CD14-positive monocyte (primary cell): ENCODE measurements around the gene IL12RB1. TPM values are rescaled to one million over a fixed set of nuclear protein-coding genes. Genes with fewer than 3 reads are reported as not detected.
A peak's percentile ranks its signal among the peaks of the same experiment; 100 is the strongest.

Source experiments
- DNase-seq, 3 donors: peaks; one replicate each; pipeline ENCODE4 v3.0.0-alpha.2; 2011 to 2022
- H2AFZ ChIP-seq: 2 replicates; pipeline ENCODE4 v1.6.0; 2012; ENCODE audit warnings: mild to moderate bottlenecking, low read depth, low read length, inconsistent platforms; ENCODE audit not compliant: insufficient read depth, poor library complexity, severe bottlenecking
- H3K27ac ChIP-seq, 2 donors: 1 replicate in 1 of 2; 2 replicates in 1 of 2; pipeline ENCODE4 v1.5.1; 2012 to 2013; ENCODE audit warnings: low read length in 2 of 2, control low read depth in 1 of 2, inconsistent platforms in 1 of 2, low read depth in 1 of 2, mild to moderate bottlenecking in 1 of 2
- H3K27me3 ChIP-seq, 2 donors: one replicate each; pipeline versions ENCODE4 v1.6.0 to v1.6.1; 2011 to 2013; ENCODE audit warnings: low read length in 2 of 2; ENCODE audit not compliant: control insufficient read depth in 2 of 2, insufficient read depth in 2 of 2
- H3K36me3 ChIP-seq, 2 donors: replicated peaks in 1 of 2; 1 replicate in 1 of 2; 2 replicates in 1 of 2; pipeline versions ENCODE4 v1.5.1 to v1.6.1; 2012 to 2013; ENCODE audit warnings: low read length in 2 of 2, control low read depth in 1 of 2, inconsistent platforms in 1 of 2, mild to moderate bottlenecking in 1 of 2; ENCODE audit not compliant: insufficient read depth in 2 of 2, control insufficient read depth in 1 of 2
- H3K4me1 ChIP-seq, 2 donors: 1 replicate in 1 of 2; 2 replicates in 1 of 2; pipeline versions ENCODE4 v1.5.1 to v1.6.1; 2012 to 2013; ENCODE audit warnings: low read length in 2 of 2, control low read depth in 1 of 2, inconsistent platforms in 1 of 2, mild to moderate bottlenecking in 1 of 2, moderate library complexity in 1 of 2; ENCODE audit not compliant: insufficient read depth in 2 of 2, control insufficient read depth in 1 of 2
- H3K4me2 ChIP-seq: replicated peaks from 2 replicates; pipeline ENCODE3; 2012; ENCODE audit warnings: low read length, moderate library complexity, mild to moderate bottlenecking; ENCODE audit not compliant: poor library complexity, severe bottlenecking; ENCODE audit errors: extremely low read depth
- H3K4me3 ChIP-seq, 3 experiments: fragments of 200-600 bp in 1 of 3; sonication (generic) in 1 of 3; replicated peaks in 1 of 3; 1 replicate in 2 of 3; 2 replicates in 1 of 3; pipeline ENCODE4 v1.5.1; 2011 to 2013; ENCODE audit warnings: low read length in 3 of 3, mild to moderate bottlenecking in 3 of 3, control low read depth in 2 of 3, low read depth in 2 of 3, inconsistent platforms in 1 of 3, moderate library complexity in 1 of 3
- H3K79me2 ChIP-seq: 2 replicates; pipeline ENCODE4 v1.6.0; 2012; ENCODE audit warnings: mild to moderate bottlenecking, control low read depth, inconsistent platforms, low read length, moderate library complexity; ENCODE audit not compliant: insufficient read depth
- H3K9ac ChIP-seq: 2 replicates; pipeline ENCODE4 v1.6.0; 2017; ENCODE audit warnings: low read length, mild to moderate bottlenecking; ENCODE audit not compliant: insufficient read depth, poor library complexity, severe bottlenecking
- H3K9me3 ChIP-seq, 2 donors: replicated peaks in 1 of 2; 1 replicate in 1 of 2; 2 replicates in 1 of 2; pipeline versions ENCODE4 v1.5.1 to v1.6.1; 2012 to 2013; ENCODE audit warnings: low read length in 2 of 2, control low read depth in 1 of 2; ENCODE audit not compliant: control insufficient read depth in 1 of 2, insufficient read depth in 1 of 2
- H4K20me1 ChIP-seq: 2 replicates; pipeline ENCODE4 v1.6.0; 2012; ENCODE audit warnings: mild to moderate bottlenecking, low read length, control low read depth, moderate library complexity; ENCODE audit not compliant: insufficient read depth
- H3K27ac Mint-ChIP-seq, 7 donors: one replicate each; pipeline ENCODE4 v1.8.0; 2020; ENCODE audit warnings: mild to moderate bottlenecking in 7 of 7, mixed read lengths in 7 of 7, moderate library complexity in 6 of 7, inconsistent platforms in 2 of 7
- H3K27me3 Mint-ChIP-seq, 3 donors: one replicate each; pipeline ENCODE4 v1.8.0; 2021 to 2022; ENCODE audit warnings: low read depth in 3 of 3, mild to moderate bottlenecking in 3 of 3, mixed read lengths in 3 of 3, moderate library complexity in 3 of 3, inconsistent platforms in 1 of 3
- H3K36me3 Mint-ChIP-seq, 2 donors: one replicate each; pipeline ENCODE4 v1.8.0; 2020; ENCODE audit warnings: mixed read lengths in 2 of 2, inconsistent platforms in 1 of 2, mild to moderate bottlenecking in 1 of 2
- H3K4me1 Mint-ChIP-seq: one replicate; pipeline ENCODE4 v1.8.0; 2020; ENCODE audit warnings: mild to moderate bottlenecking, mixed read lengths
- H3K4me3 Mint-ChIP-seq, 2 donors: one replicate each; pipeline ENCODE4 v1.8.0; 2020; ENCODE audit warnings: mild to moderate bottlenecking in 2 of 2, mixed read lengths in 2 of 2, moderate library complexity in 1 of 2
- H3K9me3 Mint-ChIP-seq, 7 donors: one replicate each; pipeline ENCODE4 v1.8.0; 2020 to 2022; ENCODE audit warnings: mixed read lengths in 7 of 7, mild to moderate bottlenecking in 6 of 7, moderate library complexity in 6 of 7, inconsistent platforms in 2 of 7
- WGBS: methylation state at CpG from one replicate; pipeline ENCODE4 v1.1.5; 2013; ENCODE audit warnings: missing lambda C conversion rate; ENCODE audit not compliant: insufficient coverage; 5-methylcytosine and 5-hydroxymethylcytosine counted together
- intact Hi-C, 2 donors: fragments of 100-400 bp; cut with micrococcal nuclease; formaldehyde crosslinking; loops; one replicate each; pipeline versions ENCODE4 v1.15.0 to v1.15.1; 2023
- polyA plus RNA-seq, 3 donors: library from polyadenylated mRNA; depleted of rRNA in 1 of 3; unstranded in 2 of 3; stranded (reverse) in 1 of 3; fragments of 300-500 nt in 2 of 3; fragments of >200 nt in 1 of 3; fragmentation: Illumina TruSeq in 2 of 3; gene quantifications; 1 replicate in 2 of 3; 2 replicates in 1 of 3; pipeline ENCODE4 v1.2.3, GENCODE V29; 2012 to 2021
- TF ChIP-seq, protein P1 (sequence below): fragments of 200-600 bp; IDR thresholded peaks from one replicate; pipeline ENCODE4 v1.8.0; 2022; ENCODE audit warnings: antibody characterized with exemption, mild to moderate bottlenecking

The IL12RB1 gene
- polyA plus RNA-seq, 3 donors, result 7.8 to 17.5 (median 7.9) TPM

DNA sequence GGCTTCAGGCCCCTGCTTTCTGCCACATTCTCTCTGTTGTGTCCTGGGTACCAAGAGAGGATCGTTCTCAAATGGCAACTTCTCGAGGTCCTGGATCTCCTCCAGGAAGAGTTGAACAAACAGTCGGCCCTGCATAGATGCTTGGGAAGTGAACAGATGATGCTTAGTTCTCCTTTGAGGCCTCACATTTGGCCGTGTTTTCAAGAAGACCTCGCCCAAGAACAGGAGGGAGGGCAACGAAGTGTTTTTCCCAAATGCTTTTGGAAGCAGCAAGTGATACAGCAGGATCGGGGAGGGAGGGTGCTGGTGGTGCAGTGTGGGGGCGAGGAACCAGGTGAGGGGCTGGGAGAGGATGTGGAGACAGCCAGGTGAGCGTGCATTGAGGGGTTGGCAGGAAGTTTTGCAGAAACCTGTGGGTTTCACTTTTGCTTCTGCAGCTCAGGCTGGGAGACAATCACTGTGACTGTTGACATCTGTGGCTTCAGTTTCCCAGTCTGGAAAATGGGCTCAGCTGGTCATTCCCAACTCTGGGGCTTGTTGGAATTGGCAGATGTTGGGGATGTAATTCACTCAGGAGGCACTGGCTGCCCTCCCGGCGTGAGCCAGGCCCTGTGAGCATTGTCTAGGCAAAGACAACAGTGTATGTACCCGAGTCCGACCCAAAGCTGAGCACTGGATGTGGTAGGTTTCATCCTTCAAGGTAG, 32.4 kb upstream of the IL12RB1 start:
- Histone ChIP-seq H3K9me3 (no peaks in the 10 kb centered on the region), H3K4me3 (peak overlapping the region in 1 of 3 experiments; percentile 28), H3K27ac (no peak overlapping the region), H3K79me2 (peaks cover 63% of the 10 kb centered on the region), H3K4me2 (peak overlapping the region; percentile 98), H4K20me1 (peaks cover 95% of the 10 kb centered on the region), H3K36me3 (peaks cover 47 to 70% of the 10 kb centered on the region in 2 donors), H2AFZ (no peak overlapping the region), H3K4me1 (peaks cover 23 to 40% of the 10 kb centered on the region in 2 donors), H3K9ac (no peak overlapping the region), H3K27me3 (no peaks in the 10 kb centered on the region)
- 39% methylated on average over 12 of the region's 13 CpGs for WGBS
- Mint-ChIP-seq H3K4me3 (peak overlapping the region; percentile 70 to 77), H3K4me1 (peaks cover 41% of the 10 kb centered on the region), H3K9me3 (peaks cover 0 to 2% (median 0%) of the 10 kb centered on the region in 7 donors), H3K27ac (peak overlapping the region in 4 of 7 donors; percentile 39 to 58 (median 48)), H3K27me3 (peaks cover 0 to 3% (median 2%) of the 10 kb centered on the region in 3 donors), H3K36me3 (peaks cover 64 to 73% of the 10 kb centered on the region in 2 donors)
- DNase-seq, result no peak
- TF ChIP-seq, protein P1, sequence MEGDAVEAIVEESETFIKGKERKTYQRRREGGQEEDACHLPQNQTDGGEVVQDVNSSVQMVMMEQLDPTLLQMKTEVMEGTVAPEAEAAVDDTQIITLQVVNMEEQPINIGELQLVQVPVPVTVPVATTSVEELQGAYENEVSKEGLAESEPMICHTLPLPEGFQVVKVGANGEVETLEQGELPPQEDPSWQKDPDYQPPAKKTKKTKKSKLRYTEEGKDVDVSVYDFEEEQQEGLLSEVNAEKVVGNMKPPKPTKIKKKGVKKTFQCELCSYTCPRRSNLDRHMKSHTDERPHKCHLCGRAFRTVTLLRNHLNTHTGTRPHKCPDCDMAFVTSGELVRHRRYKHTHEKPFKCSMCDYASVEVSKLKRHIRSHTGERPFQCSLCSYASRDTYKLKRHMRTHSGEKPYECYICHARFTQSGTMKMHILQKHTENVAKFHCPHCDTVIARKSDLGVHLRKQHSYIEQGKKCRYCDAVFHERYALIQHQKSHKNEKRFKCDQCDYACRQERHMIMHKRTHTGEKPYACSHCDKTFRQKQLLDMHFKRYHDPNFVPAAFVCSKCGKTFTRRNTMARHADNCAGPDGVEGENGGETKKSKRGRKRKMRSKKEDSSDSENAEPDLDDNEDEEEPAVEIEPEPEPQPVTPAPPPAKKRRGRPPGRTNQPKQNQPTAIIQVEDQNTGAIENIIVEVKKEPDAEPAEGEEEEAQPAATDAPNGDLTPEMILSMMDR, result no peak
- intact Hi-C loops, result loop anchor here in 1 of 2 donors (2.0 to 5.0 kb wide), 2 partner anchors 33 to 42 kb away; partner anchors contain the start of gene PIK3R2

GRCh38 chr19:18118420-18119012, 31.8 kb upstream of the IL12RB1 start:
- Histone ChIP-seq H3K36me3 (peaks cover 46 to 70% of the 10 kb centered on the region in 2 donors), H3K27me3 (no peaks in the 10 kb centered on the region), H3K9me3 (no peaks in the 10 kb centered on the region), H3K4me1 (peaks cover 23 to 46% of the 10 kb centered on the region in 2 donors), H3K79me2 (peaks cover 69% of the 10 kb centered on the region), H4K20me1 (peaks cover 95% of the 10 kb centered on the region), H3K9ac (peak overlapping the region; percentile 51), H3K27ac (no peak overlapping the region), H3K4me3 (peak overlapping the region; percentile 35 to 81 (median 45)), H3K4me2 (peak overlapping the region; percentile 98), H2AFZ (peak overlapping the region; percentile 41)
- peak overlapping the region; percentile 70 to 77 for H3K4me3 Mint-ChIP-seq
- WGBS, result 35% methylated on average over 11 of the region's 14 CpGs
- H3K4me1 Mint-ChIP-seq, result peaks cover 44% of the 10 kb centered on the region
- H3K27me3 Mint-ChIP-seq, result peaks cover 0 to 3% (median 2%) of the 10 kb centered on the region in 3 donors
- peaks cover 0 to 2% (median 0%) of the 10 kb centered on the region in 7 donors for H3K9me3 Mint-ChIP-seq
- intact Hi-C loops, result loop anchor here in 1 of 2 donors (2.0 to 5.0 kb wide), 2 partner anchors 34 to 42 kb away; partner anchors contain the start of gene PIK3R2
- TF ChIP-seq, protein P1, result no peak
- H3K27ac Mint-ChIP-seq, result peak overlapping the region in 4 of 7 donors; percentile 39 to 69 (median 50)
- DNase-seq, result no peak
- H3K36me3 Mint-ChIP-seq, result peaks cover 63 to 73% of the 10 kb centered on the region in 2 donors
